ENCODE measurements around the gene TTC32. TPM values are rescaled to one million over a fixed set of nuclear protein-coding genes. Genes with fewer than 3 reads are reported as not detected.

The TTC32 gene
- total RNA-seq, 1 experiment from 2014 or later = 16.8 TPM

- H3K4me2 ChIP-seq (ENCODE audit: low read depth, low read length, poor library complexity, severe bottlenecking) = no peak overlapping the region
- no peaks in the 10 kb centered on the region; the same call in 1 of the 2 replicates for H3K27me3 ChIP-seq (ENCODE audit: low read length)
- H3K9me3 ChIP-seq (ENCODE audit: low read length) = no peaks in the 10 kb centered on the region
- H4K20me1 ChIP-seq (ENCODE audit: insufficient read depth, low read depth, low read length) = 0 out of 2 replicates have a peak, but pooled peaks cover 8% of the 10 kb centered on the region
- no peaks in the 10 kb centered on the region for H3K79me2 ChIP-seq (ENCODE audit: low read length)
- no peak overlapping the region for H3K4me3 ChIP-seq (ENCODE audit: low read length)
- no peaks in the 10 kb centered on the region for H3K4me1 ChIP-seq (ENCODE audit: low read length)
- DNase-seq = no peak
- no peaks in the 10 kb centered on the region for H3K9me2 ChIP-seq (replicated peaks; ENCODE audit: insufficient read depth, low read length)
- no peaks in the 10 kb centered on the region for H3K36me3 ChIP-seq (ENCODE audit: insufficient read depth, low read length)
- no peak overlapping the region for H3K9ac ChIP-seq (ENCODE audit: low read length)
- H2AFZ ChIP-seq (ENCODE audit: low read length) = no peak overlapping the region
- H3K27ac ChIP-seq (ENCODE audit: low read length) = no peak overlapping the region
These were observed 44.0 kb downstream of the TTC32 start for GRCh38 chr2:19857806-19858205.

- H3K4me3 ChIP-seq (ENCODE audit: low read length) = no peak overlapping the region
- H3K79me2 ChIP-seq (ENCODE audit: low read length) = no peaks in the 10 kb centered on the region
- H4K20me1 ChIP-seq (ENCODE audit: insufficient read depth, low read depth, low read length) = 0 out of 2 replicates have a peak, but pooled peaks cover 8% of the 10 kb centered on the region
- H3K9me2 ChIP-seq (replicated peaks; ENCODE audit: insufficient read depth, low read length) = no peaks in the 10 kb centered on the region
- H3K27me3 ChIP-seq (ENCODE audit: low read length) = no peaks in the 10 kb centered on the region
- H3K4me1 ChIP-seq (ENCODE audit: low read length) = no peaks in the 10 kb centered on the region
- H3K4me2 ChIP-seq (ENCODE audit: low read depth, low read length, poor library complexity, severe bottlenecking) = no peak overlapping the region
- H3K36me3 ChIP-seq (ENCODE audit: insufficient read depth, low read length) = no peaks in the 10 kb centered on the region
- H3K9me3 ChIP-seq (ENCODE audit: low read length) = no peaks in the 10 kb centered on the region
- no peak overlapping the region for H2AFZ ChIP-seq (ENCODE audit: low read length)
- no peak overlapping the region for H3K27ac ChIP-seq (ENCODE audit: low read length)
- DNase-seq = no peak
- H3K9ac ChIP-seq (ENCODE audit: low read length) = no peak overlapping the region
These were observed 44.7 kb downstream of the TTC32 start for GRCh38 chr2:19857100-19857499.

GRCh38 chr2:19855542-19856431 lies 46.0 kb downstream of the TTC32 start:
- H3K9me3 ChIP-seq (ENCODE audit: low read length) = no peaks in the 10 kb centered on the region
- no peak overlapping the region for H3K4me3 ChIP-seq (ENCODE audit: low read length)
- 0 out of 2 replicates have a peak, but pooled peaks cover 8% of the 10 kb centered on the region for H4K20me1 ChIP-seq (ENCODE audit: insufficient read depth, low read depth, low read length)
- H3K9ac ChIP-seq (ENCODE audit: low read length) = no peak overlapping the region
- no peaks in the 10 kb centered on the region for H3K79me2 ChIP-seq (ENCODE audit: low read length)
- H2AFZ ChIP-seq (ENCODE audit: low read length) = no peak overlapping the region
- DNase-seq = no peak
- H3K36me3 ChIP-seq (ENCODE audit: insufficient read depth, low read length) = no peaks in the 10 kb centered on the region
- no peaks in the 10 kb centered on the region for H3K9me2 ChIP-seq (replicated peaks; ENCODE audit: insufficient read depth, low read length)
- no peak overlapping the region for H3K27ac ChIP-seq (ENCODE audit: low read length)
- H3K4me1 ChIP-seq (ENCODE audit: low read length) = no peaks in the 10 kb centered on the region
- H3K4me2 ChIP-seq (ENCODE audit: low read depth, low read length, poor library complexity, severe bottlenecking) = no peak overlapping the region
- no peaks in the 10 kb centered on the region for H3K27me3 ChIP-seq (ENCODE audit: low read length)

GRCh38 chr2:19854596-19855541 lies 46.9 kb downstream of the TTC32 start:
- Histone ChIP-seq H3K9me2 (replicated peaks; ENCODE audit: insufficient read depth, low read length) (no peaks in the 10 kb centered on the region), H3K4me1 (ENCODE audit: low read length) (no peaks in the 10 kb centered on the region), H3K4me3 (ENCODE audit: low read length) (no peak overlapping the region), H3K27me3 (ENCODE audit: low read length) (no peaks in the 10 kb centered on the region), H3K9ac (ENCODE audit: low read length) (no peak overlapping the region), H2AFZ (ENCODE audit: low read length) (no peak overlapping the region), H3K36me3 (ENCODE audit: insufficient read depth, low read length) (no peaks in the 10 kb centered on the region), H3K9me3 (ENCODE audit: low read length) (no peaks in the 10 kb centered on the region), H3K79me2 (ENCODE audit: low read length) (no peaks in the 10 kb centered on the region), H4K20me1 (ENCODE audit: insufficient read depth, low read depth, low read length) (0 out of 2 replicates have a peak, but pooled peaks cover 5% of the 10 kb centered on the region), H3K27ac (ENCODE audit: low read length) (no peak overlapping the region), H3K4me2 (ENCODE audit: low read depth, low read length, poor library complexity, severe bottlenecking) (no peak overlapping the region)
- no peak for DNase-seq

- no peaks in the 10 kb centered on the region for H3K36me3 ChIP-seq (ENCODE audit: insufficient read depth, low read length)
- no peak for DNase-seq
- no peaks in the 10 kb centered on the region for H3K27me3 ChIP-seq (ENCODE audit: low read length)
- no peak overlapping the region for H3K27ac ChIP-seq (ENCODE audit: low read length)
- H3K9me2 ChIP-seq (replicated peaks; ENCODE audit: insufficient read depth, low read length) = no peaks in the 10 kb centered on the region
- H3K4me2 ChIP-seq (ENCODE audit: low read depth, low read length, poor library complexity, severe bottlenecking) = no peak overlapping the region
- H3K4me3 ChIP-seq (ENCODE audit: low read length) = no peak overlapping the region
- no peaks in the 10 kb centered on the region for H3K4me1 ChIP-seq (ENCODE audit: low read length)
- H2AFZ ChIP-seq (ENCODE audit: low read length) = no peak overlapping the region
- H3K9ac ChIP-seq (ENCODE audit: low read length) = no peak overlapping the region
- H4K20me1 ChIP-seq (ENCODE audit: insufficient read depth, low read depth, low read length) = no peaks in the 10 kb centered on the region
- no peaks in the 10 kb centered on the region for H3K79me2 ChIP-seq (ENCODE audit: low read length)
- no peaks in the 10 kb centered on the region for H3K9me3 ChIP-seq (ENCODE audit: low read length)
These were observed 50.6 kb downstream of the TTC32 start for GRCh38 chr2:19851116-19851695.

GRCh38 chr2:19850056-19851050 lies 51.4 kb downstream of the TTC32 start:
- H3K4me1 ChIP-seq (ENCODE audit: low read length) = no peaks in the 10 kb centered on the region
- H3K27ac ChIP-seq (ENCODE audit: low read length) = no peak overlapping the region
- no peak overlapping the region for H3K9ac ChIP-seq (ENCODE audit: low read length)
- no peaks in the 10 kb centered on the region for H3K27me3 ChIP-seq (ENCODE audit: low read length)
- no peaks in the 10 kb centered on the region for H3K79me2 ChIP-seq (ENCODE audit: low read length)
- no peaks in the 10 kb centered on the region for H3K9me3 ChIP-seq (ENCODE audit: low read length)
- H2AFZ ChIP-seq (ENCODE audit: low read length) = no peak overlapping the region
- H3K36me3 ChIP-seq (ENCODE audit: insufficient read depth, low read length) = no peaks in the 10 kb centered on the region
- H3K9me2 ChIP-seq (replicated peaks; ENCODE audit: insufficient read depth, low read length) = no peaks in the 10 kb centered on the region
- no peak overlapping the region for H3K4me3 ChIP-seq (ENCODE audit: low read length)
- no peak for DNase-seq
- no peaks in the 10 kb centered on the region for H4K20me1 ChIP-seq (ENCODE audit: insufficient read depth, low read depth, low read length)
- H3K4me2 ChIP-seq (ENCODE audit: low read depth, low read length, poor library complexity, severe bottlenecking) = no peak overlapping the region

GRCh38 chr2:19848952-19849351 lies 52.8 kb downstream of the TTC32 start:
- H2AFZ ChIP-seq (ENCODE audit: low read length) = no peak overlapping the region
- no peaks in the 10 kb centered on the region for H3K9me3 ChIP-seq (ENCODE audit: low read length)
- DNase-seq = no peak
- H3K27me3 ChIP-seq (ENCODE audit: low read length) = no peaks in the 10 kb centered on the region
- no peak overlapping the region for H3K4me3 ChIP-seq (ENCODE audit: low read length)
- no peak overlapping the region for H3K4me2 ChIP-seq (ENCODE audit: low read depth, low read length, poor library complexity, severe bottlenecking)
- H3K79me2 ChIP-seq (ENCODE audit: low read length) = no peaks in the 10 kb centered on the region
- no peaks in the 10 kb centered on the region for H3K9me2 ChIP-seq (replicated peaks; ENCODE audit: insufficient read depth, low read length)
- no peaks in the 10 kb centered on the region for H4K20me1 ChIP-seq (ENCODE audit: insufficient read depth, low read depth, low read length)
- no peaks in the 10 kb centered on the region for H3K4me1 ChIP-seq (ENCODE audit: low read length)
- H3K9ac ChIP-seq (ENCODE audit: low read length) = no peak overlapping the region
- no peaks in the 10 kb centered on the region for H3K36me3 ChIP-seq (ENCODE audit: insufficient read depth, low read length)
- no peak overlapping the region for H3K27ac ChIP-seq (ENCODE audit: low read length)
